ENCODE measurements around the gene NAA80. TPM values are rescaled to one million over a fixed set of nuclear protein-coding genes. Genes with fewer than 3 reads are reported as not detected.

Gene NAA80
- total RNA-seq, 3 donors from 2014 or later (not counting 1 experiment from before 2014, with no cell fraction given) = 22.2 to 30.3 (median 29.6) TPM

GRCh38 chr3:50289130-50289529 is 10.1 kb downstream of the NAA80 start:
- no peak for DNase-seq
- Mint-ChIP-seq H3K4me3 (no peak overlapping the region), H3K9me3 (no peaks in the 10 kb centered on the region), H3K27me3 (ENCODE audit: low read depth in 2 of 2) (no peaks in the 10 kb centered on the region), H3K36me3 (no peaks in the 10 kb centered on the region), H3K27ac (no peak overlapping the region), H3K4me1 (peaks cover 15 to 18% of the 10 kb centered on the region in 2 donors)
- no peak overlapping the region for H3K27ac ChIP-seq (ENCODE audit: low read length)
- peaks cover 23% of the 10 kb centered on the region for H3K36me3 ChIP-seq (ENCODE audit: control insufficient read depth, insufficient read depth, low read length)
- no peak for ATAC-seq
- H3K4me1 ChIP-seq (ENCODE audit: control insufficient read depth, insufficient read depth, low read length) = peaks cover 18% of the 10 kb centered on the region
- TF ChIP-seq CTCF (IDR thresholded peaks at IDR 0.05) = no peak
- no peaks in the 10 kb centered on the region for H3K9me3 ChIP-seq (ENCODE audit: control insufficient read depth, insufficient read depth, low read length)
- H3K4me3 ChIP-seq (ENCODE audit: low read length) = no peak overlapping the region
- 97% methylated on average over 5 of the region's 6 CpGs for WGBS (ENCODE audit: insufficient coverage)
- H3K27me3 ChIP-seq (ENCODE audit: control insufficient read depth, insufficient read depth, low read length) = no peaks in the 10 kb centered on the region
- intact Hi-C loops (cut with micrococcal nuclease) = no loop called here

GRCh38 chr3:50288387-50289007 is 10.7 kb downstream of the NAA80 start:
- H3K36me3 Mint-ChIP-seq = no peaks in the 10 kb centered on the region
- Histone ChIP-seq H3K36me3 (ENCODE audit: control insufficient read depth, insufficient read depth, low read length) (peaks cover 23% of the 10 kb centered on the region), H3K27me3 (ENCODE audit: control insufficient read depth, insufficient read depth, low read length) (no peaks in the 10 kb centered on the region), H3K4me1 (ENCODE audit: control insufficient read depth, insufficient read depth, low read length) (peaks cover 18% of the 10 kb centered on the region), H3K4me3 (ENCODE audit: low read length) (no peak overlapping the region), H3K27ac (ENCODE audit: low read length) (no peak overlapping the region), H3K9me3 (ENCODE audit: control insufficient read depth, insufficient read depth, low read length) (no peaks in the 10 kb centered on the region)
- TF ChIP-seq CTCF (IDR thresholded peaks at IDR 0.05) = no peak
- no peak overlapping the region for H3K27ac Mint-ChIP-seq
- 97% methylated on average over 23 of the region's 23 CpGs for WGBS (ENCODE audit: insufficient coverage)
- intact Hi-C loops (cut with micrococcal nuclease) = no loop called here
- H3K4me3 Mint-ChIP-seq = no peak overlapping the region
- H3K4me1 Mint-ChIP-seq = peaks cover 15 to 18% of the 10 kb centered on the region in 2 donors
- no peak for ATAC-seq
- H3K27me3 Mint-ChIP-seq (ENCODE audit: low read depth in 2 of 2) = no peaks in the 10 kb centered on the region
- H3K9me3 Mint-ChIP-seq = no peaks in the 10 kb centered on the region
- DNase-seq = no peak

- no peak overlapping the region for H3K27ac Mint-ChIP-seq
- H3K4me3 ChIP-seq (ENCODE audit: low read length) = no peak overlapping the region
- peaks cover 11% of the 10 kb centered on the region for H3K4me1 ChIP-seq (ENCODE audit: control insufficient read depth, insufficient read depth, low read length)
- intact Hi-C loops (cut with micrococcal nuclease) = no loop called here
- no peak for TF ChIP-seq CTCF (IDR thresholded peaks at IDR 0.05)
- DNase-seq (no peak), ATAC-seq (no peak)
- H3K27ac ChIP-seq (ENCODE audit: low read length) = no peak overlapping the region
- WGBS (ENCODE audit: insufficient coverage) = 92% methylated on average over 1 of the region's 1 CpG
- H3K9me3 ChIP-seq (ENCODE audit: control insufficient read depth, insufficient read depth, low read length) = no peaks in the 10 kb centered on the region
- H3K36me3 Mint-ChIP-seq = no peaks in the 10 kb centered on the region
- peaks cover 23% of the 10 kb centered on the region for H3K36me3 ChIP-seq (ENCODE audit: control insufficient read depth, insufficient read depth, low read length)
- no peaks in the 10 kb centered on the region for H3K9me3 Mint-ChIP-seq
- no peaks in the 10 kb centered on the region for H3K27me3 Mint-ChIP-seq (ENCODE audit: low read depth in 2 of 2)
- H3K4me3 Mint-ChIP-seq = no peak overlapping the region
- H3K4me1 Mint-ChIP-seq = peaks cover 6 to 10% of the 10 kb centered on the region in 2 donors
- H3K27me3 ChIP-seq (ENCODE audit: control insufficient read depth, insufficient read depth, low read length) = no peaks in the 10 kb centered on the region
Measured at GRCh38 chr3:50287262-50287661, 11.9 kb downstream of the NAA80 start.

Data from natural killer cell (primary cell).